GM12873 (cell line): ENCODE measurements around the gene WSCD2.

ENCODE experiments used
- TF ChIP-seq, protein P1 (sequence below): IDR thresholded peaks from 2 replicates; pipeline ENCODE4 v1.5.1; 2012; ENCODE audit warnings: low read depth, mild to moderate bottlenecking, moderate library complexity, low read length, control low read depth; ENCODE audit not compliant: insufficient read depth; ENCODE audit errors: missing control alignments

WSCD2 gene

DNA sequence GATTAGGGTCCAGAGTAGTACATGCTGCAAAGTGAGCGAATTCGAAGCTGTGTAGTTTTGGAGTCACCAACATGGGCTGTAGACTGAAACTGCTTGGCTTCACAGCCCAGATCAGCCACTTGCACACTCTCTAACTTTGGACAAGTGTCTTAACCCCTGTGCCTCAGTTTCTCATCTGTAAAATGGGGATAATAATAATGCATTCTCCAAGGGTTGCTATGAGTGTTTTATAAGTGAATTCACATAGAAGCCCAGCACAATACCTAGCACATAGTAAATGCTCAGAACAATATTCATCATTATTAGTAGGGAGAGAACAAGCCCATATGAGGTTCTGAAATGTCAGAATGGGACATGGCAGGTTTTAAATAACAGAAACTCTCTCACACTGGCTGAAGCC lies 10.4 kb downstream of the WSCD2 start:
- TF ChIP-seq, protein P1, sequence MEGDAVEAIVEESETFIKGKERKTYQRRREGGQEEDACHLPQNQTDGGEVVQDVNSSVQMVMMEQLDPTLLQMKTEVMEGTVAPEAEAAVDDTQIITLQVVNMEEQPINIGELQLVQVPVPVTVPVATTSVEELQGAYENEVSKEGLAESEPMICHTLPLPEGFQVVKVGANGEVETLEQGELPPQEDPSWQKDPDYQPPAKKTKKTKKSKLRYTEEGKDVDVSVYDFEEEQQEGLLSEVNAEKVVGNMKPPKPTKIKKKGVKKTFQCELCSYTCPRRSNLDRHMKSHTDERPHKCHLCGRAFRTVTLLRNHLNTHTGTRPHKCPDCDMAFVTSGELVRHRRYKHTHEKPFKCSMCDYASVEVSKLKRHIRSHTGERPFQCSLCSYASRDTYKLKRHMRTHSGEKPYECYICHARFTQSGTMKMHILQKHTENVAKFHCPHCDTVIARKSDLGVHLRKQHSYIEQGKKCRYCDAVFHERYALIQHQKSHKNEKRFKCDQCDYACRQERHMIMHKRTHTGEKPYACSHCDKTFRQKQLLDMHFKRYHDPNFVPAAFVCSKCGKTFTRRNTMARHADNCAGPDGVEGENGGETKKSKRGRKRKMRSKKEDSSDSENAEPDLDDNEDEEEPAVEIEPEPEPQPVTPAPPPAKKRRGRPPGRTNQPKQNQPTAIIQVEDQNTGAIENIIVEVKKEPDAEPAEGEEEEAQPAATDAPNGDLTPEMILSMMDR = no peak

DNA sequence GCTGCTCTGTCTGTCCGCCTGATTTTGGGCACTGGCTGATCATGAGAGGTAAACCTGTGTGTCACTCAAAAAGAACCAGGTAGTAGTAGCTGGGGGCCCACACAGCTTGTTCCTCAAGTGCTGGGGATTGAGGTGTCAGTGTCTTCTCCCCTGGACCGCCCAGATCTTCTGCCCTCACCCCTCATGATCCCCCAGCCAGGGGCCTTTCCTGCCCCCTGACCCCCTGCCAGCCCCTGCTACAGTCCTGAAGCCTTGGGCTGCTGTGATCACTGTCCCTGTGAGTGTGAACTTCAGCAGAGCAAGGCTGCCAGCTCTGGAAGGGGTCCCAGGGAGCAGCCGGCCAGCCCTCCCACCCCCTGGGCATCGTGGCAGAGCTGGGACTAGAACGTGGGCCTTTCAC lies 11.4 kb downstream of the WSCD2 start:
- TF ChIP-seq, protein P1 = no peak

DNA sequence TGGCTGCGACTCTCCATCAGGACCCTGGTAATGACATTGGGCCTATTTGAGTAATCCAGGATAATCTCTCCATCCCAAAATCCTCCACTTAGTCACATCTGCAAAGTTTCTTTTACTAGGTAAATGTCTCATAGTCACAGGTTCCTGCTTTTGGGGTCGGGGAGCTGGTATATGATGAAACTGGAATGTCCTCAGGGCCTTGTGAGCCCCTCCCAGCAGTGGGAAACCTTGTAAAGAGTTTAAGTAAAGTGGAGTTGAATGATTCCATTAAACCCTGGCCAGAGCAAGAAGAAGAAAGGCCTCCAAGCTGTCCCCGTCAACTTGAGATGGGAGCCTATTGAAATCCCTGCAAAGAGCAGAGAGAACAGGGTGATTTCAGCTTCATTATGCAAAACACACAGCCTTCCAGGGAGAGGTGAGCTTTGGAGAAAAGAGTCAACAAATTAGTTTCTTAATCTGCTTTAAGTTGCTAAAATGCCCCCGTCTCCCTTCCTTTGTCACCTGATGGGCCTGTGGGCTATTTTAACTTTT lies 12.6 kb downstream of the WSCD2 start:
- TF ChIP-seq, protein P1 = no peak

DNA sequence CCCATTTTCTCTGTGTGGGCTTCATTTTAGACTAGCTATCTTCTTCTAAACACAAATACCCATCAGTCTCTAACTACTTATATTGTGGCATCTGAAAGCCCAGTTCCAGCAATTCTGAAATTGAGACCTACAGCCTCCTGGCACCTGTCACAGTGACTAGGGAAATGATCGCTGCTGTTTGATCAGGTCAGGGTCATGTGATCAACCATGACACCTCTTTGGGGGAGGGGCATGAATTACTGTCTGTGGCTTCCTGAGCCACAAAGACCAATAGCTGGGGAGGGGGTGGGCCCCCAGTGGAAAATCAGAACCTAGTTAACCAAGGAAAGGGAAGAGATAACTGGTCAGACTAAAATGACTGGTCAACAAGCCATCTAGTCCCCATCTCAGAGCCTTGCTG lies 14.1 kb downstream of the WSCD2 start:
- TF ChIP-seq, protein P1 = no peak

DNA sequence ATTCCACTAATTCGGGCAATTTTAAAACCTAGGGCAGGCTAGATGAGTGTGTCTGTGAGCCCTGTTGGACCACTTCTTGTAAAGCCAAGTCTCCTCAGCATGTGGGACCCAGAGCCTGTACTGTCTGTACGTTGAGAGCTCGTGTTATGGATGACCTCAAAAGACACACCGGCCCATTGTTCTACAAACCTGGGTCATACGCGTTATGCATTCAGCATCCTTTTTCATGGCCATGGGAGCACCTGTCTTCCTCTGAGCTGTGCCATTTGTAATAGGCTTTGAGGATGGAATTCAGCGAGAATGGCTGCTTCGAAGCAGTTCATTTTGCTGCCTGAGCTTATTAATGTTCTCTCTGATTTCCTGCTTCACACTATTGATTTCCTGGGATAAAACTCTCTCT lies 15.0 kb downstream of the WSCD2 start:
- TF ChIP-seq, protein P1 = no peak

DNA sequence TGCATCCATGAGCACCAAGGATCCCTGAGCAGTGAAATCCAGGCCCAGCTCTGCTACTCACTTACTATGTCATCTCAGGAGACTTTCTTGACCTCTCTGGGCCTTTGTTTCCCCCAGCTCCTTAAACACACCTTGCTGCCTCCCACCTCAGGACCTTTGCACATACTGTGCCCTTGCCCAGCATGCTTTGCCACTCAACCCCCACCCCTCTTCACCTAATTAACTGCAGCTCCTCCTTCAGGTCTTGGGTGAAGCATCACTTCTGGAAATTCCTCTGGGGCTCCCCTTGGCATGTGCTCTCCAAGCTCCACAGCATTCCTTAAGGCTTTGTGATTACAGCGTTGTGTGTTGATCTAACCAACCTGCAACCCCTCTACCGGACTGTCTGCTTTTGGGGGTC lies 15.9 kb downstream of the WSCD2 start:
- TF ChIP-seq, protein P1 = no peak

DNA sequence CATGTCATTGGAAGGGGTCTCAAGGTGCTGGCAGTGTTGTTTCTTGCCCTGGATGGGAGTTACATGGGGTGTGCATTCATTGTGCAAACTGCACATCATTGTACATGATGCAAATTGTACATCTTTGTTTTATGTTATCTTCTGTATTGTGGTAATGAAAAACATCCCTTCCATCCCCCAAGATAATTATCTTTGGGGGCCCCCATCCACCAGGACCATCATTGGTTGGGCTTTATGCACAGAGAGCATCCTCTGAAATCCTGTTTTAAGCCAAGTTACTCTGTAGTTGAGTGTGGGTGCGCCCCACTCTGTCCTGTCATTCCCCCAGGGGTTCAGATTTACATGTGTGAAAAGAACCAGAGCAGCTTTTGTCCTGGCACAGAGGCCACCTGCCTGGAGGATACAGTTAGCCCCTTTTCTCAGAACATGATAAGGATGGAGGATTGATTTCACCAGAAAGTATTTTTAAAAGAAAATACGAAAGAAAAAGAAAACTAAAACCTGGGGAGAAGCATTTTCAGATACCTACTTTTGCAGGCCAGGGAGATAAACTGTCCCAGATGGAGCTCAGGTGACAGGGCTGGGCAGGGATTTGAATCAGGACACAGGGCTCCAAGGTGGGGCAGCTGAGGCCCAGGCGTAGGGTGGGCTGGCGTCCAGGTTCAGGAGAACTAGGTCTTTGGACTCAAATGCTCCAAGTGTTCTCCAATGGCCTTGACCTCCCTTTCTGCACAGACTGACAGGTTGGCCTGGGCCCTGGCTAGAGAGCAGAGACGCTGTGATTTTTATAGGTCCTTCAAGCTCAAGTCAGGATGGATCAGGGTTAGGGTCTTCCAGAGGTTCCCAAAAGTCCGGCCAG lies 17.2 kb downstream of the WSCD2 start:
- TF ChIP-seq, protein P1 = no peak
